PFSK-1 (cell line): ENCODE measurements around the gene HELZ.

Source experiments
- FOXP2 ChIP-seq: optimal IDR thresholded peaks from 2 replicates; pipeline ENCODE3; 2011; ENCODE audit warnings: borderline replicate concordance, control low read depth, inconsistent platforms; ENCODE audit not compliant: insufficient read depth; ENCODE audit errors: extremely low read length, extremely low read depth
- POLR2AphosphoS5 ChIP-seq: IDR thresholded peaks from 2 replicates; pipeline ENCODE4 v1.6.1; 2012; ENCODE audit warnings: low read depth, mild to moderate bottlenecking, control low read depth, low read length, moderate library complexity
- SIN3A ChIP-seq: IDR thresholded peaks from 2 replicates; pipeline ENCODE4 v1.6.1; 2012; ENCODE audit warnings: mild to moderate bottlenecking, low read length, moderate library complexity, borderline replicate concordance; ENCODE audit not compliant: insufficient read depth
- TAF1 ChIP-seq: IDR thresholded peaks from 2 replicates; pipeline ENCODE4 v1.6.1; 2012; ENCODE audit warnings: low read length, control low read depth, borderline replicate concordance; ENCODE audit not compliant: insufficient read depth
- TF ChIP-seq, protein P1 (sequence below), 2 experiments: IDR thresholded peaks; 2 replicates each; pipeline versions ENCODE4 v1.6.1 to v1.8.0; 2011 to 2012; ENCODE audit warnings: low read depth in 2 of 2, low read length in 2 of 2, control low read depth in 1 of 2, inconsistent platforms in 1 of 2, mild to moderate bottlenecking in 1 of 2, moderate library complexity in 1 of 2; ENCODE audit not compliant: insufficient read depth in 1 of 2

HELZ gene

DNA sequence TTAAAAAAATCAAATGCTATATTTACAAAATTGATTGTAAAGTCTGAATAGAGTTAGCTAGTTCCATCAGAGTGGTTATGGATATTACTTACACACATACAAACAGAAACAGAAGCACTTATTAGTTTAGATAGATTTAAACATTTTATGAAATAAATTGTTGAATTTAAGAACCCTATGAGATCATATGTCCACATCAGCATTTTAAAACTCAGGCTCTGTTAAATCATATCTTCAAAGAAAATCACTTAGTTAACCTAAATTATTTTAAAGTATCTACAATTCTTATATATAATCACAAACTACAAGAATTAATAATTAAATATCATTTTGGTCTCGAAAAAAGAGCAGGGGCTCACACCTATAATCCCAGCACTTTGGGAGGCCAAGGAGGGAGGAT lies 42.5 kb downstream of the HELZ start:
- no peak for TF ChIP-seq SIN3A
- no peak for TF ChIP-seq FOXP2

DNA sequence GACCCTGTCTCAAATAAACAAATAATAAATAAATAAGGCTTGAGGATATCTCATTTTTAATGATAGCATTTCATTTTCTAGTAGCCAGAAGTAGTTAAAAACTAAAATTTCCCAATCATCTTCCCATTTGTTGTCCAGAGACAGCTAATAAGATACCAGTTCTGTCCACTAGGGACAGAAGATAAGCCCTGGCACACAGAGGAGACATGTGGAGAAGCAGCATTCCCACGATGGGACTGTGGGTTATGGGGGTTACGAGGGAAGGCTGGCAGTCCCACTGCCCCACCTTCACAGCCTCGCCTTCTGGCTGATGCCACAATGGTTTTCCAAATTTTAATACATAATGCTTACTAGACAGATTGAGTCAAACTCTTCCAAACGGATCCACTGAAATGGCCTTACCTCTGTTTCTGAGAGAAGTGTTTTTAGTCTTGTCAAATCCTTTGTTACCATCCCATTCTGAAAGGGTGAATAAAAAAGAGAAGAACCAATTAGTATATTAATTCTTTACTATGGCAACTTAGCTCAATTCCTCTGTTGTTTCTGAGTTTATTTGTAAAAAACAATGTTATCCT lies 44.2 kb downstream of the HELZ start:
- TF ChIP-seq POLR2AphosphoS5, result no peak
- TF ChIP-seq, protein P1, sequence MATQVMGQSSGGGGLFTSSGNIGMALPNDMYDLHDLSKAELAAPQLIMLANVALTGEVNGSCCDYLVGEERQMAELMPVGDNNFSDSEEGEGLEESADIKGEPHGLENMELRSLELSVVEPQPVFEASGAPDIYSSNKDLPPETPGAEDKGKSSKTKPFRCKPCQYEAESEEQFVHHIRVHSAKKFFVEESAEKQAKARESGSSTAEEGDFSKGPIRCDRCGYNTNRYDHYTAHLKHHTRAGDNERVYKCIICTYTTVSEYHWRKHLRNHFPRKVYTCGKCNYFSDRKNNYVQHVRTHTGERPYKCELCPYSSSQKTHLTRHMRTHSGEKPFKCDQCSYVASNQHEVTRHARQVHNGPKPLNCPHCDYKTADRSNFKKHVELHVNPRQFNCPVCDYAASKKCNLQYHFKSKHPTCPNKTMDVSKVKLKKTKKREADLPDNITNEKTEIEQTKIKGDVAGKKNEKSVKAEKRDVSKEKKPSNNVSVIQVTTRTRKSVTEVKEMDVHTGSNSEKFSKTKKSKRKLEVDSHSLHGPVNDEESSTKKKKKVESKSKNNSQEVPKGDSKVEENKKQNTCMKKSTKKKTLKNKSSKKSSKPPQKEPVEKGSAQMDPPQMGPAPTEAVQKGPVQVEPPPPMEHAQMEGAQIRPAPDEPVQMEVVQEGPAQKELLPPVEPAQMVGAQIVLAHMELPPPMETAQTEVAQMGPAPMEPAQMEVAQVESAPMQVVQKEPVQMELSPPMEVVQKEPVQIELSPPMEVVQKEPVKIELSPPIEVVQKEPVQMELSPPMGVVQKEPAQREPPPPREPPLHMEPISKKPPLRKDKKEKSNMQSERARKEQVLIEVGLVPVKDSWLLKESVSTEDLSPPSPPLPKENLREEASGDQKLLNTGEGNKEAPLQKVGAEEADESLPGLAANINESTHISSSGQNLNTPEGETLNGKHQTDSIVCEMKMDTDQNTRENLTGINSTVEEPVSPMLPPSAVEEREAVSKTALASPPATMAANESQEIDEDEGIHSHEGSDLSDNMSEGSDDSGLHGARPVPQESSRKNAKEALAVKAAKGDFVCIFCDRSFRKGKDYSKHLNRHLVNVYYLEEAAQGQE (IDR thresholded peaks at IDR 0.05; ENCODE audit: insufficient read depth in 1 of 2, low read depth in 2 of 2, low read length in 2 of 2), result no peak
- no peak for TF ChIP-seq SIN3A
- TF ChIP-seq TAF1, result no peak
- no peak for TF ChIP-seq FOXP2

DNA sequence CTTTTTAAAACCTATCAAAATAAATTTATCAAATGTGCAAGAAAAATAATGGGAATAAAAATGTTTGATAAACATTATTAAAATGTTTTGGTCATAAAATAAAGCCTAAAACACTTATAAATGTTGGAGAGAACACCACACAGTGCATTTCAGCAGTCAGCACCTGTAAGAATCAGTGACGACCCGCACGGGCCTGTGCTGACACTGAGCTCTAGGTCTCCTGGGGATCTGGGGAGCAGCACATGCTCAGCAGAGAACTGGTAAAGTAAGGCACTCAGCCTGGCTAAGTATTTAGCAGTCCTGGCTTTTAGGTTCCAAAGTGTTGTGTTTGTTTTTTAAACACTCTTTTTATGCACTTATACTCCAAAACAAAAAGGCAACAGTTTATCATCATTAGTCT lies 46.9 kb downstream of the HELZ start:
- TF ChIP-seq POLR2AphosphoS5 (no peak), SIN3A (no peak), TAF1 (no peak), FOXP2 (no peak)
- TF ChIP-seq, protein P1 (IDR thresholded peaks at IDR 0.05; ENCODE audit: insufficient read depth in 1 of 2, low read depth in 2 of 2, low read length in 2 of 2), result no peak

DNA sequence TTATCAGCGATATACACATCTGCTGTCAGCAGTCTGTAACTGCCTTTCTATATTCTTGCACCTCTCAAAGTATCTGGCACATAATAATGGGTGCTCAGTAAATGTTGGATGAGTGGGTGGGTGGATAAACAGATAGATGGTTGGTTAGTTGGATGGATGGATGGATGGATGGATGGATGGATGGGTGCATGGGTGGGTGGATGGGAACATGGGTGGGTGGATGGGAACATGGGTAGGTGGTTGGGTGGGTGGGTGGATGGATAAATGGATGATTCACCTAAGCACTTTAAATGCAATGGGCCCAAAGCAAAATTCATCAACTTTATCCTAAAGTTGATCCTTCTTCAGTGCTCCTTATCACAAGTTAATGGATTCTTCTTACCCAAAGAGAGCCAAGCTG lies 48.6 kb downstream of the HELZ start:
- TF ChIP-seq SIN3A, result no peak
- TF ChIP-seq FOXP2, result no peak
- no peak for TF ChIP-seq POLR2AphosphoS5
- no peak for TF ChIP-seq TAF1
- TF ChIP-seq, protein P1 (IDR thresholded peaks at IDR 0.05; ENCODE audit: insufficient read depth in 1 of 2, low read depth in 2 of 2, low read length in 2 of 2), result no peak

DNA sequence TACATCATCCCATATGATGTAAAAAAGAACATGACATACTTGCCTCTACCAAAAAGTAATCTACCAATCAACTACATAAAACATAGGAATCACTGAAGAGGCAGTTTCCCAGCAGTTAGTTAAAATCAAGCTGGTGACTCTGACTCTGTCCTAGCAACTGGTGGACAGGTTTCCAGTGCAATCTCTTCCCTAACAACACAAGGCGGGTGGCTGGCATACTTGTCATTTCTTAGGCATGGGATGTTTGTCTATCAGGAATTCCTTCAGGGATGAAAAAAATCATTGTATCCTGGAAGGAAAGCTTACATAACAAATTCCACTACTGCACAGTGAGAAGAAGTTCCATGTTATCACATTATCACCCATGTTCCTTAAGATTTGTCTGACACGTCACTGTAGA lies 50.9 kb downstream of the HELZ start:
- TF ChIP-seq, protein P1 (IDR thresholded peaks at IDR 0.05; ENCODE audit: insufficient read depth in 1 of 2, low read depth in 2 of 2, low read length in 2 of 2), result no peak
- TF ChIP-seq SIN3A (no peak), FOXP2 (no peak), TAF1 (no peak), POLR2AphosphoS5 (no peak)
